Body of pancreas (tissue), 4 donors: ENCODE measurements around the gene HYAL1. TPM values are rescaled to one million over a fixed set of nuclear protein-coding genes. Genes with fewer than 3 reads are reported as not detected.
A peak's percentile ranks its signal among the peaks of the same experiment; 100 is the strongest.

Experiments
- ATAC-seq: fragments of 150-250 bp; one replicate; pipeline ENCODE4 v1.9.1; 2016
- DNase-seq, 4 donors: peaks; one replicate each; pipeline ENCODE4 v3.0.0-alpha.2; 2019
- H3K27ac ChIP-seq, 4 donors: fragments of 200-600 bp; sonication (generic); 1 replicate in 3 of 4; 2 replicates in 1 of 4; pipeline versions ENCODE4 v1.5.1 to v1.6.1; 2016 to 2019; ENCODE audit warnings: mild to moderate bottlenecking in 1 of 4, mixed read lengths in 1 of 4, moderate library complexity in 1 of 4
- H3K27me3 ChIP-seq, 2 donors: fragments of 200-600 bp; sonication (generic); one replicate each; pipeline ENCODE4 v1.6.0; 2016; ENCODE audit warnings: mild to moderate bottlenecking in 1 of 2
- H3K36me3 ChIP-seq, 2 donors: fragments of 200-600 bp; sonication (generic); replicated peaks in 1 of 2; 2 replicates each; pipeline ENCODE4 v1.5.1; 2016; ENCODE audit warnings: low read depth in 2 of 2; ENCODE audit not compliant: insufficient read depth in 1 of 2
- H3K4me1 ChIP-seq: fragments of 200-600 bp; sonication (generic); one replicate; pipeline ENCODE4 v1.6.0; 2016
- H3K4me3 ChIP-seq, 2 donors: fragments of 200-600 bp; sonication (generic); 1 replicate in 1 of 2; 2 replicates in 1 of 2; pipeline ENCODE4 v1.5.1; 2016 to 2019
- H3K9me3 ChIP-seq, 3 donors: fragments of 200-600 bp; sonication (generic); 1 replicate in 2 of 3; 2 replicates in 1 of 3; pipeline ENCODE4 v1.5.1; 2016
- CTCF ChIP-seq, 7 experiments: fragments of 450-650 bp in 4 of 7; fragments of 200-600 bp in 3 of 7; sonication (generic) in 3 of 7; IDR thresholded peaks; one replicate each; pipeline ENCODE4 v1.5.1; 2016 to 2019; ENCODE audit warnings: antibody characterized with exemption in 7 of 7
- POLR2A ChIP-seq, 3 donors: fragments of 450-650 bp; IDR thresholded peaks; one replicate each; pipeline ENCODE4 v1.6.1; 2016; ENCODE audit warnings: antibody characterized with exemption in 3 of 3, mild to moderate bottlenecking in 2 of 3
- WGBS, 2 donors: methylation state at CpG; one replicate each; pipeline ENCODE4 v1.1.5; 2017; 5-methylcytosine and 5-hydroxymethylcytosine counted together
- intact Hi-C: fragments of 100-400 bp; cut with DNase I; formaldehyde crosslinking; loops from one replicate; pipeline ENCODE4 v1.15.1; 2023
- total RNA-seq, 2 donors: library from RNA; depleted of rRNA; stranded (reverse); fragments of >200 nt; gene quantifications; one replicate each; pipeline ENCODE4 v1.1.0, GENCODE V29; 2016

HYAL1 gene, protein sequence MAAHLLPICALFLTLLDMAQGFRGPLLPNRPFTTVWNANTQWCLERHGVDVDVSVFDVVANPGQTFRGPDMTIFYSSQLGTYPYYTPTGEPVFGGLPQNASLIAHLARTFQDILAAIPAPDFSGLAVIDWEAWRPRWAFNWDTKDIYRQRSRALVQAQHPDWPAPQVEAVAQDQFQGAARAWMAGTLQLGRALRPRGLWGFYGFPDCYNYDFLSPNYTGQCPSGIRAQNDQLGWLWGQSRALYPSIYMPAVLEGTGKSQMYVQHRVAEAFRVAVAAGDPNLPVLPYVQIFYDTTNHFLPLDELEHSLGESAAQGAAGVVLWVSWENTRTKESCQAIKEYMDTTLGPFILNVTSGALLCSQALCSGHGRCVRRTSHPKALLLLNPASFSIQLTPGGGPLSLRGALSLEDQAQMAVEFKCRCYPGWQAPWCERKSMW
- total RNA-seq: 10 to 100 TPM; 13.0 to 20.4 TPM

GRCh38 chr3:50303013-50303815 lies at the start of gene HYAL1:
HYAL1 (minus strand) TSS chr3:50303574; CDS start chr3:50302956, 618 bp downstream.
- TF ChIP-seq CTCF (IDR thresholded peaks at IDR 0.05) (peak in 4 of 7 experiments; percentile 21 to 34 (median 27)), POLR2A (IDR thresholded peaks at IDR 0.05) (peak; percentile 23 to 77 (median 66))
- Histone ChIP-seq H3K9me3 (no peaks in the 10 kb centered on the region), H3K27me3 (no peaks in the 10 kb centered on the region), H3K4me1 (peaks cover 46% of the 10 kb centered on the region), H3K27ac (peak within 1 kb of the TSS; percentile 55 to 88 (median 86)), H3K36me3 (no peaks in the 10 kb centered on the region), H3K4me3 (no peak within 1 kb of the TSS)
- 57 to 100% methylated on average over 1 to 14 of the region's 14 CpGs for WGBS, 2 donors
- DNase-seq (peak; percentile 68 to 79 (median 76)), ATAC-seq (peak; percentile 16)
- intact Hi-C loops: no loop called here

DNA sequence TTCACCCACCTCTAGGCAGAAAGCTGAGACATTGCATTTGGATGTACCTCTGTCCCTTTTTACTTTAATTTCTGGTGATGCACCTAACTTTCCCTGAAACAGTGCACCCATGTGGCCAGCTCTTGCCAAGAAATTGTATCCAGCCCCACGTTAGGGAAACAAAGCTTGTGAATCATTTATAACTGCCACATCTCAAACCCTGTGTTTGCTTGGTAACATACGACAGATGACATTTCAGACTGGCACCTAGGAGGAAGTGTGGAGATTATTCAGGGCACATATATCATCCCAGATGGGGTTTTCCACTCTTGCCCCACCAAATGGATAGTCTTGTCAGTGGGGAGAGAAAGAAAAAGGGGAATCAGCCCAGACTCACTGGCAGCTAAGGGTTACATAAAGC lies 49.4 kb upstream of the HYAL1 start:
- Histone ChIP-seq H3K4me1 (peaks cover 64% of the 10 kb centered on the region), H3K9me3 (no peaks in the 10 kb centered on the region), H3K27me3 (no peaks in the 10 kb centered on the region), H3K4me3 (no peak overlapping the region), H3K27ac (peak overlapping the region in 1 of 4 donors; percentile 24), H3K36me3 (peaks cover 13 to 14% of the 10 kb centered on the region in 2 donors)
- TF ChIP-seq CTCF (IDR thresholded peaks at IDR 0.05) (peak in 2 of 7 experiments; percentile 12 to 16), POLR2A (IDR thresholded peaks at IDR 0.05) (no peak)
- intact Hi-C loops: no loop called here
- no peak for DNase-seq
- WGBS, 2 donors: 9 to 39% methylated on average over 2 of the region's 2 CpGs
- no peak for ATAC-seq

- peak overlapping the region in 1 of 2 donors; percentile 19 for H3K4me3 ChIP-seq
- peaks cover 13 to 14% of the 10 kb centered on the region in 2 donors for H3K36me3 ChIP-seq
- TF ChIP-seq POLR2A (IDR thresholded peaks at IDR 0.05) (no peak), CTCF (IDR thresholded peaks at IDR 0.05) (no peak)
- no peaks in the 10 kb centered on the region for H3K27me3 ChIP-seq
- DNase-seq: no peak
- H3K9me3 ChIP-seq: no peaks in the 10 kb centered on the region
- peak overlapping the region; percentile 79 to 94 (median 90) for H3K27ac ChIP-seq
- intact Hi-C loops: no loop called here
- no peak for ATAC-seq
- peaks cover 55% of the 10 kb centered on the region for H3K4me1 ChIP-seq
- 27 to 47% methylated on average over 5 to 11 of the region's 11 CpGs for WGBS, 2 donors
These were observed 47.9 kb upstream of the HYAL1 start for GRCh38 chr3:50351323-50351697.

DNA sequence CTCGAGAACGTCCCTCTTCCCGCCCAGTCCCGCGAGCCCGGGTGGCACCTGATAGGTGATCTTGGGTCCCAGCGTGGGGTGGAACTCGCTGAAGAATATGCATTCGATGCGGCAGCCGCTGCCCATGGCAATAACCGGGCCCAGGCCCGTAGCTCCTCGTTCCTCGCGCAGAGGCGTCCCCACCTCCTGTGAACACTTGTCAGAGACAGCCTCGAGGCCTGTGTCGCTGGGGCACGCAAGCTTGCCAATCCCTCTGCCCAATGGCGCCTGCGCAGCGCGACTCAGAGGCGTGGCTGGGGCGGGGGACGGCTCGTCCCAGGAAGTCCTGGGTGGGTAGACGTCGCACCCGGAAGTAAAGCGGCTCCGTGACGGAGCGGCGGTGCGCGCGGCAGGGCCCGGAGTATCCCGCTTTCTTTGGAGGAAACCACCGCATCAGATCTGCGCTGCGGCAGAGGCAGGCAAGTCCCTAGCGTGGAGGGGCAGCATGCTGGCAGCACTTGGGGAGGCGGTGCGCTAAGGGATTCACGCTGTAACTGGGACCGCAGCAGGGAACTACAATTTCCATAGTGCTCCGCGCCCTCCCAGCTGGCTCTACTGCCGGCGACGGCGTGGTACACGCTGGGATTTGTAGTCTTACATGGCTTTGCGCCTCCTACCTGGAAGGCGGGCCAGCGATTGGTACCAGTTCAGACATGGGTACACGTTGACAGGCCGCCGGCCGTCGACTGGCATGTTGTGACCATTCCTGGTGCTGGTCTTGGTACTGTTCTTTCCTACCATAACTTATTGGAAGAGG lies 47.4 kb upstream of the HYAL1 start, which contains the start of the genes CYB561D2 and NPRL2:
Gene CYB561D2 (plus strand): TSS at position 336 of the 796 bp plus-strand sequence. CDS start 572 bp downstream, outside the sequence.
Gene NPRL2 (minus strand): TSS at position 249 of the 796 bp plus-strand sequence. CDS start 123 bp downstream, at position 126.
- DNase-seq (peak; percentile 97 to 98 (median 98)), ATAC-seq (peak; percentile 95)
- Histone ChIP-seq H3K27ac (peak within 1 kb of the TSS; percentile 79 to 94 (median 90)), H3K4me1 (peaks cover 53% of the 10 kb centered on the region), H3K4me3 (peak within 1 kb of the TSS; percentile 39 to 57), H3K27me3 (no peaks in the 10 kb centered on the region), H3K9me3 (no peaks in the 10 kb centered on the region), H3K36me3 (peaks cover 13 to 14% of the 10 kb centered on the region in 2 donors)
- 0% methylated on average over 5 to 64 of the region's 64 CpGs for WGBS, 2 donors
- intact Hi-C loops: no loop called here
- peak in 1 of 7 experiments; percentile 7 for TF ChIP-seq CTCF (IDR thresholded peaks at IDR 0.05)
- TF ChIP-seq POLR2A (IDR thresholded peaks at IDR 0.05): peak; percentile 90 to 97 (median 96)
